ENCODE data around the gene ZNF407.

ZNF407 gene

GRCh38 chr18:74734013-74734444 is 136.4 kb downstream of the ZNF407 start:
- no peak for DNase-seq

DNA sequence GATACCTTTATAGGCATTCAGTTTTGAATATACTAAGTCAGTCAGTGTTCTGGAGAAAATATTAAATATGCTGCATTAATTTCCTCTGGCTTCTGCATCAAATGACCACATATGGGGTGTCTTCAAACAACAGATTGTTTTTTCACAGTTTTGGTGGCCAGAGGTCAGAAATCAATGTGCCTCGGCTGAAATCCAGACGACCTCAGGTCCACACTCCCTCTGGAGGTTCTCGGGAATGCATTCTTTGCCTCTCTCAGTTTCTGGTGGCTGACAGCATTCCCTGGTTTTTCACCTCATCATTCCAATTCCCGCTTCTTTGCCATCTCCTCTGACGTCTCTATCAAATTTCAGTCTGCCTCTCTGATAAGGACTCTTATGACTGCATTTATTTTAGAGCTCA is 142.3 kb downstream of the ZNF407 start:
- DNase-seq, result no peak

- DNase-seq, result no peak
Observed at GRCh38 chr18:74742573-74743243, 145.0 kb downstream of the ZNF407 start.

GRCh38 chr18:74745633-74746403 is 148.1 kb downstream of the ZNF407 start:
- DNase-seq, result no peak

DNA sequence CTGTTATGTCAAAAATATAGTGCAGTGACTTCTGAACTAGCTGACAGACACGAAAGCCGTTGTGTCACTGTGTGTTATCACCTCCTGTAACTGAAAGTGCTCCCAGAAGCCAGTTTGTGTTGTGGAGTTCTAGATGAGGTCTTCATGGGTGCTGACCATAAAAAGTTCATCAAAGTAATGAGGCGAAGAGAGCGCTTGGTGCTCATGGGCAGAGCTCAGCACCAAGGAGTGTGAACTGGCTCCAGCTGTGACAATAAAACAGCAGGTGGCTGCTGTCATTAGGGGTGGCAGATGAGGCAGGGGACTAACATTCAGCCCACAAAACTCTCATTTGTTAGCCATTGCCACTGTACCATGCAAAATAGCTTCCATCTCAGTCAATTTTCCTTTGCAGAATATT is 151.1 kb downstream of the ZNF407 start:
- DNase-seq, result no peak

GRCh38 chr18:74758995-74759394 is 161.3 kb downstream of the ZNF407 start:
- no peak for DNase-seq

GRCh38 chr18:74760026-74760425 is 162.4 kb downstream of the ZNF407 start:
- DNase-seq, result no peak

DNA sequence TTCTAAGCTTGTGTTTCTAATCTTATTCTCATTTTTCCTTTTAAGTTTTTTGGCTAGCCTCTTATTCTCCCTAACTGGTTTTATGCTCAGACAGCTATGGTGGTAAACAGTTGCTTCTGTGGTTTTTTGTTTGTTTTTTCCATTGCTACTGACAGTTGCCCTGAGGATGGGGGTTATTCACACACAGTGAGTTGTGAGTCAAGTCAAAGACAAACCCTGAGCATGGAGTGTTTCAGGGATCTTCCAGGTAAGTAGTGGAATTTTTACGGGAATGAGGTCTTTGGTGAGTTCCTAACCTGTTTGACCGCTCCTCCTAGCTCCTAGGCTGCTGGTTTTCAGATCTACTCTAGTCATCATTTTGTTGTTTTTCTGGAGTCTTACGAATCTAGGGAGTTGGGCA is 162.8 kb downstream of the ZNF407 start:
- DNase-seq, result no peak

DNA sequence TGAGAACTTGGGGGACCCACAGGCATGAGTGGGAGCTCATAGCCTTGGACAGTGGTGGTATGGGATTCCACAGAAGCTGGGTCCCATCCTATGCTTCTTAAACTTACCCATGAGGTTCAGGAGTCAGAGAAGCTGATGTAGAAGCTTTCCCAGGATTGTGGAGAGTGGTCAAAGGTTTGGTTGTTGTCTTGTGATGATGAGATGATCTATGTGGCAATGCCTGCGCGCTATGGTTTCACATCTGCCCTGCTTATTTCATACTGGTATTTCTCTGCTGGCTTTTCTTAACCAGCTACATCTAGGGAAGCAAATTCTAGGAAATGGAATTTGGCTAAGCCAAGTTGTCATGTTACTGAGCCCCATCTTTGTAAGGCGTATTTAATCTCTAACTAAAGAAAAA is 168.6 kb downstream of the ZNF407 start:
- DNase-seq, result no peak

DNA sequence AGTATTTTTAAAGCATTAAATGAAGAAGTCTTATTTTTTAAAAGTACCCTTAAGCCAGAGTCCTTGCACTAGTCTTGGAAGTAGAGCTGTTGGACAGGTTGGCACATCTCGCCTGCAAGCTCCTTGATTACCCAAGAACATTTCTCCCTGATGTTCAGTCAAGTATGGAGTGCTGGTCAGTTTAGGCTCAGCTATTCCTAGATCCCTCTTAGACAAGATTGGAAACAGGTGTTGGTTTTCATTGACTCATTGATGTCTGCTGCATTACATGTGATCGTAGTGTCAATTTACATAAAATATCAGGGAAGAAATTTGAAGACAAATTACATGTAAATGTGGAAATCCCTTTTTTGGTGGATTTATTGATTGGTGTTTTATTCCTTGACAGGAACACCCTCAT is 170.4 kb downstream of the ZNF407 start:
- DNase-seq, result no peak

DNA sequence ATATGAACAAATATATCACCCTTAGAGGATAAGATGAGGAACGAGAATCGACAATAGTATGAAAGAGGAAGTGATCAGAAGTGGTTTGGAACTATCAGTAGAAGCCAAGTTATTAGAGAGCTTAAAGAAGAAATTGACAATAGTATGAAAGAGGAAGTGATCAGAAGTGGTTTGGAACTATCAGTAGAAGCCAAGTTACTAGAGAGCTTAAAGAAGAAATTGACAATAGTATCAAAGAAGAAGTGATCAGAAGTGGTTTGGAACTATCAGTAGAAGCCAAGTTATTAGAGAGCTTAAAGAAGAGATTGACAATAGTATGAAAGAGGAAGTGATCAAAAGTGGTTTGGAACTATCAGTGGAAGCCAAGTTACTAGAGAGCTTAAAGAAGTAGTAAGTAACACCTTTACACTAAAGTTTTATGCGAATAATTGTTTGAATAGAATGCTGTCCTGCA is 175.5 kb downstream of the ZNF407 start:
- no peak for DNase-seq

- DNase-seq, result no peak
Observed at GRCh38 chr18:74774486-74774885, 176.8 kb downstream of the ZNF407 start.

DNA sequence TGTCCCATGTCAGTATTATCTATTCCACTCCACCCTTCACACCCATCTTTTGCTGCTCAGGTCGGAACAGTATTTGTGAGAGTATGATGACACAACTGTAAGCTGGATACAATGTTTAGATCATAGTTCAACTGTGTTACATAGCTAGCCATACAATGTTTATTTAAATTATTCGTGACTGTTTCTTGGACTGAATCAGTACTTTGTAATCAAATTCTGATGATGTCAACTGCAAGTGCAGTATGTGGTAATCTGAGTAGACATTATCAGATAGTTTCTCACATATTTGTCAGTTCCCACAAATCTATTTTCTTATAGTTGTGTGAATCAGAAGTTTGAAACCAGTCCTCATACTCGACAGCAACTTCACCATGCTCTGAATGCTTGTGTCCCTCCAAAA is 177.6 kb downstream of the ZNF407 start:
- no peak for DNase-seq

GRCh38 chr18:74778191-74778847 is 180.6 kb downstream of the ZNF407 start:
- DNase-seq, result no peak

DNA sequence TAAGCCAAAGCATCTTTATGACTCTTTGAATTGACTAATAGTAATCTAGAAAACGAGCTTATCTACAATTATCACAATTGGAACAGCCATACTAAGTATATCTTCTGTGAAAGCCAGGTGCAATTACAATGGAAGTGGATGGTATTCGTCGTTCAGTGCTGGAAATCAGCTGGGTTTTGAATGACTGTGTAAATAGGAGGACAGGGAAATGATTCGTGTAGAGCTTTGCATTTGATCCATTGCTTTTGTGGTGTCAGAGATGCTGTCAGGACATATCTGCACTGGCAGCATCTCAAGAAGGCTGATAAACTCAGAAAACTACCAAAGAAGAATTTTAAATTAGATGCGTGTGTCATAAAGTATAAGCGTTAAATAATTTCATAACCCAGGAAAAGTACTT is 187.1 kb downstream of the ZNF407 start:
- no peak for DNase-seq

DNA sequence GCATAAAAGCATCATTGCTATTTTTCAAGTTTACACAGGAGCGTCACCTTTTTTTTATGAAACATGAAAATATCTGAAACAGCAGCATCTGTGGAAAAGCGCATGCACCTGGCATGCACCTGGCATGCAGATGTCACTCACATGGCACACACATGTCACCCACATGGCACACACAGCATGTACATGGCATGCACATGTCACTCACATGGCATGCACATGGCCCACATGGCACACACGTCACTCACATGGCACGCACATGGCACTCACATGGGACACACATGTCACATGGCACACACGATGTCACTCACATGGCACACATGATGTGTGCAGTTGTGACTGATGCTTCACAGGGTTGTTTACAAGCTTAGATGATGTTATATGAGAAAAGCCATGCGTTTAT is 188.0 kb downstream of the ZNF407 start:
- DNase-seq, result no peak

GRCh38 chr18:74788657-74789056 is 191.0 kb downstream of the ZNF407 start:
- DNase-seq, result no peak

DNA sequence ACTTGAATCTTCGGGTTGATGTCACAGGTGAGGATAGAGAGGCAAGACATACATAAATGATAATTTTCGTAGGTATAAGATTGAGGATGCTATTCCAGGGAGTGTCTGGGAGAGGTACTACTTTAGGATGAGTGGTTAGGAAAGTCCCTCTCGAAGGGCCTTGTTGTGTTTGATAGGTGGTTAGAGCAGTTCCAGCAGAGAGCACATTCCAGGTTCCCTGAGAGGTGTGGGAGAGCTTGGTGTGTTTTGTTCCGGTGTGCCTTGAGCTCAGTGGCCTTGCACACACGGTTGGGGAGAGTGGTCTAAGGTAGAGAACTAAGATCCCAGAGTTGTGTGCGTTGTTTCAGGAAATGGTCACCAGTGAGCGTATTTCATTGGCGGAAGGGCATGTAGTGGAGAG is 191.4 kb downstream of the ZNF407 start:
- no peak for DNase-seq

GRCh38 chr18:74790451-74790850 is 192.8 kb downstream of the ZNF407 start:
- no peak for DNase-seq

- no peak for DNase-seq
Observed at GRCh38 chr18:74791501-74792194, 194.0 kb downstream of the ZNF407 start.

DNA sequence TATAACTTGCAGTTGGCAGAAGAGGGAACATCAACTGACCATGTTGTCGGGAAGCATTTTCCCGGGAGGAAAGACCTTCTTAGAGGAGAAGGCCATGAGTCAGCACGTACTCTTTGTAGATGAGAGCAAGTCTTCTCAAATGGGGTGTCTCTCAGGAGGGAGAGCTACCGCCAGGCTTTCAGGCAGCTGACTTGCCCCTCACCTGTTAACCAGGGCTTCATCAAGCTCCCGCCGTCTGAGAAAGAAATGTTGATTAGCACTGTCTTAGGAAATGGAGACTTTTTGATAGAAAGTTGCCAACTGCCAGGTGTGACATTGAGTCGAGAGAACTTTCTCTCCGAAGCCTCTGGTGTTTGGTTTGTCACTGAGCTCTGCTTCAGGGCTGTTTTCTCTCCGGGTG is 196.1 kb downstream of the ZNF407 start:
- no peak for DNase-seq

- no peak for DNase-seq
Observed at GRCh38 chr18:74795751-74796150, 198.1 kb downstream of the ZNF407 start.

DNA sequence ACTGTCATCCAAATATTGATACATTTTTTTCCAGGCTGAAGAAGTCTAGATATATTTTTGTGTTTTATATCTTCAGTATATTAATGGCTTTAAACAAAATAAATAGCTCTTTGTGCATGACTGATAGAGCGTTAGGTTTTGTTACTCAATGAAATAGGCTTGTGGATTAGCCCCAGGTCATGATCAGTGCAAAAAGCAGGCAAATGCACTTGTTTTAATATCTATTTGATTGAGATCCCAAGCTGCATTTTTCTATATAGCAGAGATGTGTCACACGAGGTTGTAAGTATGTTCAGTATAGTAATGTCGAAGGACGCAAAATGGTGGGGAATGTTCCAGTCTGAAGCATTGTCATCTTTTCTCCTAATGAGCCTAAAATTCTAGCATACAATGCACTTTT is 198.5 kb downstream of the ZNF407 start:
- no peak for DNase-seq
